HepG2 (cell line): ENCODE measurements around the gene OGFOD3. TPM values are rescaled to one million over a fixed set of nuclear protein-coding genes. Genes with fewer than 3 reads are reported as not detected.

Source experiments
- CAMTA2 ChIP-seq: sonication (generic); formaldehyde crosslinking; IDR thresholded peaks from 2 replicates; pipeline ENCODE4 v1.4.0; 2020; ENCODE audit warnings: mild to moderate bottlenecking, missing genetic modification reagents, borderline replicate concordance
- CHD2 ChIP-seq: IDR thresholded peaks from 2 replicates; pipeline ENCODE4 v1.6.1; 2011; ENCODE audit warnings: low read depth, low read length, improper control_type of control experiment
- FOSL2 ChIP-seq: sonication (generic); formaldehyde crosslinking; IDR thresholded peaks from 2 replicates; pipeline ENCODE4 v1.4.0; 2020; ENCODE audit warnings: missing genetic modification reagents
- GRHL1 ChIP-seq: sonication (generic); formaldehyde crosslinking; conservative IDR thresholded peaks from 2 replicates; pipeline ENCODE4 v1.8.0; 2022; ENCODE audit warnings: missing genetic modification reagents
- HNRNPL ChIP-seq: fragments of 200-400 bp; formaldehyde crosslinking; IDR thresholded peaks from 2 replicates; pipeline ENCODE4 v1.6.1; 2017; ENCODE audit warnings: mild to moderate bottlenecking, low read depth, low read length
- IRX3 ChIP-seq: sonication (generic); formaldehyde crosslinking; IDR thresholded peaks from 2 replicates; pipeline ENCODE4 v1.8.1; 2023; ENCODE audit warnings: mild to moderate bottlenecking, low read depth, missing genetic modification reagents, borderline replicate concordance
- KLF13 ChIP-seq: sonication (generic); formaldehyde crosslinking; IDR thresholded peaks from 2 replicates; pipeline ENCODE4 v1.4.0; 2020; ENCODE audit warnings: mild to moderate bottlenecking, missing genetic modification reagents
- KLF9 ChIP-seq: IDR thresholded peaks from 2 replicates; pipeline ENCODE4 v1.6.1; 2016; ENCODE audit warnings: low read depth
- KMT2A ChIP-seq: sonication (generic); formaldehyde crosslinking; IDR thresholded peaks from 2 replicates; pipeline ENCODE4 v1.4.0; 2020; ENCODE audit warnings: missing genetic modification reagents
- MEF2D ChIP-seq: sonication (generic); formaldehyde crosslinking; IDR thresholded peaks from 2 replicates; pipeline ENCODE4 v1.5.1; 2020; ENCODE audit warnings: mild to moderate bottlenecking, missing genetic modification reagents
- MEIS2 ChIP-seq: sonication (generic); formaldehyde crosslinking; IDR thresholded peaks from 2 replicates; pipeline ENCODE4 v1.9.0; 2021; ENCODE audit warnings: mild to moderate bottlenecking, missing genetic modification reagents
- RFX1 ChIP-seq: fragments of 450-650 bp; IDR thresholded peaks from 2 replicates; pipeline ENCODE4 v1.6.1; 2017
- SP5 ChIP-seq: IDR thresholded peaks from 2 replicates; pipeline ENCODE4 v1.6.1; 2016; ENCODE audit warnings: low read depth, borderline replicate concordance
- TFDP2 ChIP-seq: sonication (generic); formaldehyde crosslinking; IDR thresholded peaks from 2 replicates; pipeline ENCODE4 v1.4.0; 2020; ENCODE audit warnings: missing genetic modification reagents
- ZBTB44 ChIP-seq: sonication (generic); formaldehyde crosslinking; IDR thresholded peaks from 2 replicates; pipeline ENCODE4 v1.4.0; 2020; ENCODE audit warnings: missing genetic modification reagents
- ZKSCAN5 ChIP-seq: sonication (generic); formaldehyde crosslinking; IDR thresholded peaks from 2 replicates; pipeline ENCODE4 v1.5.1; 2020; ENCODE audit warnings: mild to moderate bottlenecking, missing genetic modification reagents
- ZNF17 ChIP-seq: sonication (generic); formaldehyde crosslinking; IDR thresholded peaks from 2 replicates; pipeline ENCODE4 v1.5.0; 2020; ENCODE audit warnings: mild to moderate bottlenecking, missing genetic modification reagents
- polyA plus RNA-seq, 8 experiments: library from polyadenylated mRNA; depleted of rRNA in 3 of 8; stranded (reverse) in 7 of 8; unstranded in 1 of 8; fragments of >200 nt; fragmentation: Illumina TruSeq in 4 of 8; extraction: Trizol in 4 of 8; gene quantifications; 2 replicates each; pipeline versions ENCODE4 v1.2.1 to v1.2.3, GENCODE V29; 2011 to 2016; ENCODE audit warnings: low read depth in 4 of 8, missing spikeins in 1 of 8, mixed read lengths in 1 of 8; ENCODE audit not compliant: insufficient read depth in 1 of 8
- total RNA-seq, 5 experiments: library from RNA; depleted of rRNA; stranded (reverse); fragments of >200 nt; fragmentation: Illumina TruSeq; extraction: Trizol; gene quantifications; 2 replicates each; pipeline ENCODE4 v1.2.3, GENCODE V29; 2016; ENCODE audit warnings: low read depth in 1 of 5
- TF ChIP-seq, protein P1 (sequence below): sonication (generic); formaldehyde crosslinking; IDR thresholded peaks from 2 replicates; pipeline ENCODE4 v1.5.1; 2020; ENCODE audit warnings: mild to moderate bottlenecking, moderate library complexity, missing genetic modification reagents
- TF ChIP-seq, protein P2 (sequence below): sonication (generic); formaldehyde crosslinking; IDR thresholded peaks from 2 replicates; pipeline ENCODE4 v1.4.0; 2020; ENCODE audit warnings: missing genetic modification reagents, borderline replicate concordance

The OGFOD3 gene
- total and polyA plus RNA-seq, 2 of the 13 experiments (the other 11 are each of a cell fraction or from before 2014, with no cell fraction given) = 40.0 to 42.1 TPM

DNA sequence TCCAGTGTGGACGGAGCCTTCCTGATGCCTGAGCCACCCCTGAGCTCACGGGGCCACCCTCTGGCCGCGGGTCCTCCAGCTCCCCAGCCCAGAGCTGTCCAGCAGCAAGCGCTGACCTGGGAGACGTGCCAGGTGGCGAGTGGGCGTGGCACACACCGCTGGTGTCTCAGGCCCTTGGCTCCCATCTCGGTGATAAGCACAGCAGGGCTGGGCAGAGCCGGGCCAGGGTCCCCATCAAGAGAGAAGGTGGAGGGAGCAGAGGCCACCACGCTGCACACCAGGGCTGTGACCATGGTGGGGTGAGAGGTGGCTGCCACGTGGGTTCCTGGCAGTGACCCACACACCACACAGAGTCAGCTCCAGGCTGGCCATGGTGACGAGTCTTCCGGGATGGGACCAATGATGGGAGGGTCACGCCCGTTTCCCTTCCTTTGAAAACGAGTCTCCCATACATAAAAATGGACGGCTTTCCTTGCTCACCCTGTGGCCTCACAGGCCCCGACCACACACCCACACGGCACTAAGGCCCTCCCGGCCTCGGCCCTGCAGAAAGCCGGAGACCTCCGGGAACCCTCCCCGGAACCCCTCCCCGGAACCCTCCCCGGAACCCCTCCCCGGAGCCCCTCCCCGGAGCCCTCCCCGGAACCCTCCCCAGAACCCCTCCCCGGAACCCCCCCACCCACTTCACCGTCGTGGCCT is 30.0 kb downstream of the OGFOD3 start (continued):
- TF ChIP-seq, protein P1, sequence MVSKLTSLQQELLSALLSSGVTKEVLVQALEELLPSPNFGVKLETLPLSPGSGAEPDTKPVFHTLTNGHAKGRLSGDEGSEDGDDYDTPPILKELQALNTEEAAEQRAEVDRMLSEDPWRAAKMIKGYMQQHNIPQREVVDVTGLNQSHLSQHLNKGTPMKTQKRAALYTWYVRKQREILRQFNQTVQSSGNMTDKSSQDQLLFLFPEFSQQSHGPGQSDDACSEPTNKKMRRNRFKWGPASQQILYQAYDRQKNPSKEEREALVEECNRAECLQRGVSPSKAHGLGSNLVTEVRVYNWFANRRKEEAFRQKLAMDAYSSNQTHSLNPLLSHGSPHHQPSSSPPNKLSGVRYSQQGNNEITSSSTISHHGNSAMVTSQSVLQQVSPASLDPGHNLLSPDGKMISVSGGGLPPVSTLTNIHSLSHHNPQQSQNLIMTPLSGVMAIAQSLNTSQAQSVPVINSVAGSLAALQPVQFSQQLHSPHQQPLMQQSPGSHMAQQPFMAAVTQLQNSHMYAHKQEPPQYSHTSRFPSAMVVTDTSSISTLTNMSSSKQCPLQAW = peak; percentile 47; the same call in 1 of the 2 replicates
- TF ChIP-seq KMT2A (CRISPR knock-in tag) = 0 out of 2 replicates have a peak, but pooled peaks have one; percentile 41
- TF ChIP-seq ZNF17 = no peak
- no peak; the same call in 1 of the 2 replicates for TF ChIP-seq ZBTB44 (CRISPR knock-in tag)
- TF ChIP-seq RFX1 = no peak
- 0 out of 2 replicates have a peak, but pooled peaks have one; percentile 45 for TF ChIP-seq IRX3 (CRISPR knock-in tag)
- no peak for TF ChIP-seq CHD2
- TF ChIP-seq KLF13 = peak; percentile 46; the same call in 1 of the 2 replicates
- TF ChIP-seq GRHL1 (CRISPR knock-in tag) = no peak
- TF ChIP-seq HNRNPL = peak; percentile 79
- TF ChIP-seq FOSL2 (CRISPR knock-in tag) = peak; percentile 56; the same call in 1 of the 2 replicates
- TF ChIP-seq, protein P2, sequence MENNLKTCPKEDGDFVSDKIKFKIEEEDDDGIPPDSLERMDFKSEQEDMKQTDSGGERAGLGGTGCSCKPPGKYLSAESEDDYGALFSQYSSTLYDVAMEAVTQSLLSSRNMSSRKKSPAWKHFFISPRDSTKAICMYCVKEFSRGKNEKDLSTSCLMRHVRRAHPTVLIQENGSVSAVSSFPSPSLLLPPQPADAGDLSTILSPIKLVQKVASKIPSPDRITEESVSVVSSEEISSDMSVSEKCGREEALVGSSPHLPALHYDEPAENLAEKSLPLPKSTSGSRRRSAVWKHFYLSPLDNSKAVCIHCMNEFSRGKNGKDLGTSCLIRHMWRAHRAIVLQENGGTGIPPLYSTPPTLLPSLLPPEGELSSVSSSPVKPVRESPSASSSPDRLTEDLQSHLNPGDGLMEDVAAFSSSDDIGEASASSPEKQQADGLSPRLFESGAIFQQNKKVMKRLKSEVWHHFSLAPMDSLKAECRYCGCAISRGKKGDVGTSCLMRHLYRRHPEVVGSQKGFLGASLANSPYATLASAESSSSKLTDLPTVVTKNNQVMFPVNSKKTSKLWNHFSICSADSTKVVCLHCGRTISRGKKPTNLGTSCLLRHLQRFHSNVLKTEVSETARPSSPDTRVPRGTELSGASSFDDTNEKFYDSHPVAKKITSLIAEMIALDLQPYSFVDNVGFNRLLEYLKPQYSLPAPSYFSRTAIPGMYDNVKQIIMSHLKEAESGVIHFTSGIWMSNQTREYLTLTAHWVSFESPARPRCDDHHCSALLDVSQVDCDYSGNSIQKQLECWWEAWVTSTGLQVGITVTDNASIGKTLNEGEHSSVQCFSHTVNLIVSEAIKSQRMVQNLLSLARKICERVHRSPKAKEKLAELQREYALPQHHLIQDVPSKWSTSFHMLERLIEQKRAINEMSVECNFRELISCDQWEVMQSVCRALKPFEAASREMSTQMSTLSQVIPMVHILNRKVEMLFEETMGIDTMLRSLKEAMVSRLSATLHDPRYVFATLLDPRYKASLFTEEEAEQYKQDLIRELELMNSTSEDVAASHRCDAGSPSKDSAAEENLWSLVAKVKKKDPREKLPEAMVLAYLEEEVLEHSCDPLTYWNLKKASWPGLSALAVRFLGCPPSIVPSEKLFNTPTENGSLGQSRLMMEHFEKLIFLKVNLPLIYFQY (CRISPR knock-in tag) = peak; percentile 29; the same call in 1 of the 2 replicates
- TF ChIP-seq ZKSCAN5 (CRISPR knock-in tag) = no peak
- TF ChIP-seq KLF9 (CRISPR knock-in tag) = peak; percentile 99
- peak; percentile 88 for TF ChIP-seq SP5
- TF ChIP-seq CAMTA2 (CRISPR knock-in tag) = no peak
- peak; percentile 75 for TF ChIP-seq MEIS2 (CRISPR knock-in tag)
- peak; percentile 69; the same call in 1 of the 2 replicates for TF ChIP-seq MEF2D (CRISPR knock-in tag)
- TF ChIP-seq TFDP2 (CRISPR knock-in tag) = no peak
